Hepatocyte (in vitro differentiated cells): ENCODE measurements around the gene ASXL3.

Source experiments
- EZH2 ChIP-seq: fragments of 200-600 bp; sonication (generic); IDR thresholded peaks from 2 replicates; pipeline ENCODE4 v1.6.1; 2016; ENCODE audit warnings: antibody characterized with exemption, mild to moderate bottlenecking, borderline replicate concordance
- EZH2phosphoT487 ChIP-seq: fragments of 200-600 bp; sonication (generic); IDR thresholded peaks from one replicate; pipeline ENCODE4 v1.6.1; 2018; ENCODE audit warnings: antibody characterized with exemption, mild to moderate bottlenecking, low read depth, moderate library complexity; ENCODE audit not compliant: unreplicated experiment, severe bottlenecking
- TF ChIP-seq, protein P1 (sequence below): fragments of 200-600 bp; sonication (generic); IDR thresholded peaks from 2 replicates; pipeline ENCODE4 v1.5.1; 2016; ENCODE audit warnings: antibody characterized with exemption, mild to moderate bottlenecking; ENCODE audit not compliant: poor library complexity

- TF ChIP-seq EZH2phosphoT487 (no peak), EZH2 (no peak)
- TF ChIP-seq, protein P1, sequence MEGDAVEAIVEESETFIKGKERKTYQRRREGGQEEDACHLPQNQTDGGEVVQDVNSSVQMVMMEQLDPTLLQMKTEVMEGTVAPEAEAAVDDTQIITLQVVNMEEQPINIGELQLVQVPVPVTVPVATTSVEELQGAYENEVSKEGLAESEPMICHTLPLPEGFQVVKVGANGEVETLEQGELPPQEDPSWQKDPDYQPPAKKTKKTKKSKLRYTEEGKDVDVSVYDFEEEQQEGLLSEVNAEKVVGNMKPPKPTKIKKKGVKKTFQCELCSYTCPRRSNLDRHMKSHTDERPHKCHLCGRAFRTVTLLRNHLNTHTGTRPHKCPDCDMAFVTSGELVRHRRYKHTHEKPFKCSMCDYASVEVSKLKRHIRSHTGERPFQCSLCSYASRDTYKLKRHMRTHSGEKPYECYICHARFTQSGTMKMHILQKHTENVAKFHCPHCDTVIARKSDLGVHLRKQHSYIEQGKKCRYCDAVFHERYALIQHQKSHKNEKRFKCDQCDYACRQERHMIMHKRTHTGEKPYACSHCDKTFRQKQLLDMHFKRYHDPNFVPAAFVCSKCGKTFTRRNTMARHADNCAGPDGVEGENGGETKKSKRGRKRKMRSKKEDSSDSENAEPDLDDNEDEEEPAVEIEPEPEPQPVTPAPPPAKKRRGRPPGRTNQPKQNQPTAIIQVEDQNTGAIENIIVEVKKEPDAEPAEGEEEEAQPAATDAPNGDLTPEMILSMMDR = no peak
These were observed 134.7 kb downstream of the ASXL3 start for GRCh38 chr18:33712719-33713118.
